Right atrium auricular region (tissue), 2 donors: ENCODE measurements around the gene DPY30. TPM values are rescaled to one million over a fixed set of nuclear protein-coding genes. Genes with fewer than 3 reads are reported as not detected.
A peak's percentile ranks its signal among the peaks of the same experiment; 100 is the strongest.
"Not testable (repeated sequence)": the region's sequence is repeated elsewhere in the genome, so short reads cannot be mapped to it uniquely, and the experiment has no call there.

Experiments
- DNase-seq: peaks from one replicate; pipeline ENCODE4 v3.0.0-alpha.2; 2019; ENCODE audit warnings: low spot score
- H3K27ac ChIP-seq, 2 donors: fragments of 200-600 bp; sonication (generic); 1 replicate in 1 of 2; 2 replicates in 1 of 2; pipeline ENCODE4 v1.5.1; 2016 to 2019
- H3K27me3 ChIP-seq, 2 donors: fragments of 200-600 bp; sonication (generic); one replicate each; pipeline versions ENCODE4 v1.5.1 to v1.6.0; 2017 to 2019
- H3K36me3 ChIP-seq: fragments of 200-600 bp; sonication (generic); one replicate; pipeline ENCODE4 v1.5.1; 2016
- H3K4me1 ChIP-seq, 2 donors: fragments of 200-600 bp; sonication (generic); one replicate each; pipeline versions ENCODE4 v1.5.1 to v1.6.0; 2017 to 2019
- H3K4me3 ChIP-seq, 2 donors: fragments of 200-600 bp; sonication (generic); 1 replicate in 1 of 2; 2 replicates in 1 of 2; pipeline ENCODE4 v1.5.1; 2017 to 2019; ENCODE audit warnings: mild to moderate bottlenecking in 1 of 2, moderate library complexity in 1 of 2
- H3K9me3 ChIP-seq, 2 donors: fragments of 200-600 bp; sonication (generic); one replicate each; pipeline ENCODE4 v1.5.1; 2019
- total RNA-seq, 2 donors: library from RNA; depleted of rRNA; stranded (reverse); fragments of >200 nt; gene quantifications; one replicate each; pipeline ENCODE4 v1.1.0, GENCODE V29; 2016
- TF ChIP-seq, protein P1 (sequence below), 2 donors: fragments of 200-600 bp; sonication (generic); IDR thresholded peaks; one replicate each; pipeline ENCODE4 v1.5.1; 2019; ENCODE audit warnings: antibody characterized with exemption in 2 of 2

Gene DPY30
- total RNA-seq, 2 donors from 2014 or later: 40.8 to 49.8 TPM

DNA sequence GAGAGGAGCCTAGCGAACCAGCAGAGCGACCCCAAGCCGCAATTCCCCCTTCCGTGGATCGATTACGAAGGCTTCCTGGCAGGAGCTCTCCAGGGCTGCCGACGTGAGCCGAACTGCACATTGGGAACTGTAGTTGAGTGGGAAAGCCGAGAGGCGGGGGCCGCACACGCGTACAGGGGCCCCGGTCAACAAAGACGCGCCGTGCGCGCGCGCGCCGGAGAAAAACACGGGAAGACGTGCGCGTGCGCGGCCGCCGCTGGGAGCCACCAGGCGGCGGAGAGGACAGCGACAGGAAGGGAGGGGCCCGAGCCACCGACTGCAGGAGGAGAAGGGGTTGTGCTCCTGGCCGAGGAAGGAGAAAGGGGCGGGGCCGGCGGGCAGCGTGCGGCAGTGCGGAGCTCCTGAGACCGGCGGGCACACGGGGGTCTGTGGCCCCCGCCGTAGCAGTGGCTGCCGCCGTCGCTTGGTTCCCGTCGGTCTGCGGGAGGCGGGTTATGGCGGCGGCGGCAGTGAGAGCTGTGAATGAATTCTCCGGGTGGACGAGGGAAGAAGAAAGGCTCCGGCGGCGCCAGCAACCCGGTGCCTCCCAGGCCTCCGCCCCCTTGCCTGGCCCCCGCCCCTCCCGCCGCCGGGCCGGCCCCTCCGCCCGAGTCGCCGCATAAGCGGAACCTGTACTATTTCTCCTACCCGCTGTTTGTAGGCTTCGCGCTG, 23.9 kb upstream of the DPY30 start, which contains the start of gene SPAST:
TSS of gene SPAST (plus strand) at position 247 of the 711 bp plus-strand sequence. CDS start at position 523, 276 bp downstream.
- peak within 1 kb of the TSS; percentile 76 to 94 for H3K4me3 ChIP-seq
- TF ChIP-seq, protein P1, sequence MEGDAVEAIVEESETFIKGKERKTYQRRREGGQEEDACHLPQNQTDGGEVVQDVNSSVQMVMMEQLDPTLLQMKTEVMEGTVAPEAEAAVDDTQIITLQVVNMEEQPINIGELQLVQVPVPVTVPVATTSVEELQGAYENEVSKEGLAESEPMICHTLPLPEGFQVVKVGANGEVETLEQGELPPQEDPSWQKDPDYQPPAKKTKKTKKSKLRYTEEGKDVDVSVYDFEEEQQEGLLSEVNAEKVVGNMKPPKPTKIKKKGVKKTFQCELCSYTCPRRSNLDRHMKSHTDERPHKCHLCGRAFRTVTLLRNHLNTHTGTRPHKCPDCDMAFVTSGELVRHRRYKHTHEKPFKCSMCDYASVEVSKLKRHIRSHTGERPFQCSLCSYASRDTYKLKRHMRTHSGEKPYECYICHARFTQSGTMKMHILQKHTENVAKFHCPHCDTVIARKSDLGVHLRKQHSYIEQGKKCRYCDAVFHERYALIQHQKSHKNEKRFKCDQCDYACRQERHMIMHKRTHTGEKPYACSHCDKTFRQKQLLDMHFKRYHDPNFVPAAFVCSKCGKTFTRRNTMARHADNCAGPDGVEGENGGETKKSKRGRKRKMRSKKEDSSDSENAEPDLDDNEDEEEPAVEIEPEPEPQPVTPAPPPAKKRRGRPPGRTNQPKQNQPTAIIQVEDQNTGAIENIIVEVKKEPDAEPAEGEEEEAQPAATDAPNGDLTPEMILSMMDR (IDR thresholded peaks at IDR 0.05): peak; percentile 57 to 58
- no peaks in the 10 kb centered on the region for H3K36me3 ChIP-seq
- H3K27ac ChIP-seq: peak within 1 kb of the TSS; percentile 93 to 96
- peaks cover 0 to 15% of the 10 kb centered on the region in 2 donors for H3K4me1 ChIP-seq
- peak; percentile 96 for DNase-seq
- no peaks in the 10 kb centered on the region for H3K27me3 ChIP-seq
- no peaks in the 10 kb centered on the region for H3K9me3 ChIP-seq

DNA sequence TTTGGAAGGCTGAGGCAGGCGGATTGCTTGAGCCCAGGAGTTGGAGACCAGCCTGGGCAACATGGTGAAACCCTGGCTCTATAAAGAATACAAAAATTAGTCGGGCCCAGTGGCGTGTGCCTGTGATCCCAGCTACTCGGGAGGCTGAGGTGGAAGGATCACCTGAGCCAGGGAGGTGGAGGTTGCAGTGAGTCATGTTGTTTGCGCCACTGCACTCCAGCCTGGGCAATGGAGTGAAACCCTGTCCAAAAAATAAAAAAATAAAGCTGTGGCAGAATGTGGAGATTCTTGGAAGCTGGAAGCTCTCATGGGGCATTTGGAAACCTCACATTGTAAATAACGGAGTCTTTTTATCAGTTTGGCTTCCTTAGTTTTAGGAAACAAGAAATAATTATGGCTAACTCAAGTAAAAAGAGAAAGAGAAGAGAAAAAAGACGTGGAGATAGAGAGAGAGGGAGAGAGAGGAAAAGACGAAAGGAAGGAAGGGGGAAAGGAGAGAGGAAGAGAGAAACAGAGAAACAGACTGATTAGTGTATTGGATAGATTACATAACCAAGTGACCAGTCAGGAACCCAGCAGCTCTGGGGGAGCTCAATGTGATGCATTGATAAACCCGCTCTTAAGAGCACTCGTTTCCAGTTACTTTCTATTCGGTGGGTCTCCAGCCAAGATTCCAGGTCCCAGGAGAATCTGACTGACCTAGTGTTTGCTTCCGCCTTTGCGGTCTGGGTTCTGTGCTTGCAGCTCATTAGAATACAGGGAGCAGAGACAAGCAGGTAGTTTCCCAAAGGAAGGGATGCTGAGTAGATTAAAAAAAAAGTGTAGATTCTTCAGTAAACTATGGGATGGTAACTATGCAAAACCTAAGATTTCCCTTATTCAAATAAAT, 22.6 kb upstream of the DPY30 start:
- TF ChIP-seq, protein P1 (IDR thresholded peaks at IDR 0.05): no peak
- DNase-seq: peak; percentile 69

GRCh38 chr2:32061430-32061829, 21.8 kb upstream of the DPY30 start:
- Histone ChIP-seq H3K27me3 (no peaks in the 10 kb centered on the region), H3K9me3 (no peaks in the 10 kb centered on the region), H3K27ac (no peak overlapping the region), H3K36me3 (no peaks in the 10 kb centered on the region), H3K4me3 (no peak overlapping the region), H3K4me1 (peaks cover 0 to 15% of the 10 kb centered on the region in 2 donors)
- DNase-seq: no peak
- TF ChIP-seq, protein P1 (IDR thresholded peaks at IDR 0.05): no peak

More for the DNA sequence above, 22.6 kb upstream of the DPY30 start:
- peak overlapping the region; percentile 76 to 94 for H3K4me3 ChIP-seq
- no peaks in the 10 kb centered on the region for H3K27me3 ChIP-seq
- peaks cover 0 to 15% of the 10 kb centered on the region in 2 donors for H3K4me1 ChIP-seq
- peak overlapping the region; percentile 93 to 96 for H3K27ac ChIP-seq
- no peaks in the 10 kb centered on the region for H3K36me3 ChIP-seq
- H3K9me3 ChIP-seq: no peaks in the 10 kb centered on the region

- Histone ChIP-seq H3K27ac (no peak overlapping the region), H3K4me3 (no peak overlapping the region), H3K9me3 (no peaks in the 10 kb centered on the region), H3K4me1 (peaks cover 0 to 11% of the 10 kb centered on the region in 2 donors), H3K27me3 (no peaks in the 10 kb centered on the region), H3K36me3 (no peaks in the 10 kb centered on the region)
- DNase-seq: no peak
- TF ChIP-seq, protein P1 (IDR thresholded peaks at IDR 0.05): no peak
These were observed 20.7 kb upstream of the DPY30 start for GRCh38 chr2:32060266-32060665.

DNA sequence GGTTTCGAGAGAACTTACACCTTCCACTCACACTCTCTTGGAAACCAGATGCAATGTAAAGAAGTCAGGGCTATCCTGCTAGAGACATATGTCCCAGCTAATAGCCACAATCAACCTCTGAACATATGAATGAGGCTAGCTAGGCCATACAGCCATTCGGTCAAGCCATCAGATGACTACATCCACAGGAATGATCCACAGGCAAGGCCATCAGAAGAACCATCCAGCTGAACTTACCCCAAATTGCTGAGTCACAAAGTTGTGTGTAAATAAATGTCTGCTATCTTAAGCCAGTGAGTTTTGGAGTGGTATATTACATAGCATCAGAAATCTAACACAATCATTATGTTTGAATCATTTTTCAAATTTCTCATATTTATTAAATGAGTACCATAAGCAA, 18.5 kb upstream of the DPY30 start:
- Histone ChIP-seq H3K4me3 (no peak overlapping the region), H3K27me3 (no peaks in the 10 kb centered on the region), H3K27ac (no peak overlapping the region), H3K4me1 (no peaks in the 10 kb centered on the region), H3K9me3 (no peaks in the 10 kb centered on the region), H3K36me3 (no peaks in the 10 kb centered on the region)
- no peak for DNase-seq
- TF ChIP-seq, protein P1 (IDR thresholded peaks at IDR 0.05): no peak

DNA sequence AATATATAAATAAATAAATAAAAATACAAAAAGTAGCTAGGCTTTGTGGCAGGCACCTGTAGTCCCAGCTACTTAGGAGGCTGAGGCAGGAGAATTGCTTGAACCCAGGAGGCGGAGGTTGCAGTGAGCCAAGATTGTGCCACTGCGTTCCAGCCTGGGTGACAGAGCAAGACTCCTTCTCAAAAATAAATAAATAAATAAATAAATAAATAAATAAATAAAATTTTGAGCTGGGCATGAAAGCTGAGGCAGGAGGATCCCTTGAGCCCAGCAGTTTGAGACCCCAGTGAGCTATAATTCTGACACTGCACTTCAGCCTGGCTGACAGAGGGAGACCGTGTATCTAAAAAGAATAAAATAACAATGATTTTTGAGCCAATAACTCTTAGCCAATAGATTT, 15.0 kb upstream of the DPY30 start:
- H3K36me3 ChIP-seq, DNase-seq, H3K9me3 ChIP-seq, H3K27me3 ChIP-seq, H3K27ac ChIP-seq, H3K4me1 ChIP-seq, H3K4me3 ChIP-seq: not testable (repeated sequence)
